Keratinocyte (primary cell): Measurements from ENCODE around the gene JMJD1C. TPM values are rescaled to one million over a fixed set of nuclear protein-coding genes. Genes with fewer than 3 reads are reported as not detected.

Experiments used
- DNase-seq: peaks from one replicate; pipeline ENCODE4 v3.0.0-alpha.2; 2011; ENCODE audit warnings: low read depth, missing footprints, low spot score
- FAIRE-seq: peaks from 2 replicates; lab custom pipeline; 2011; peaks lifted over from hg19 to GRCh38; lab: Jason Lieb, UNC
- H2AFZ ChIP-seq: 2 replicates; pipeline ENCODE4 v1.6.0; 2012; ENCODE audit warnings: low read length, control low read depth, inconsistent platforms; ENCODE audit not compliant: control insufficient read depth
- H3K27ac ChIP-seq: 2 replicates; pipeline ENCODE4 v1.5.1; 2011; ENCODE audit warnings: low read length; ENCODE audit not compliant: control insufficient read depth, insufficient read depth
- H3K27me3 ChIP-seq: 3 replicates; pipeline ENCODE4 v1.6.0; 2011; ENCODE audit warnings: low read length; ENCODE audit not compliant: control insufficient read depth, insufficient read depth; ENCODE audit errors: extremely low read depth
- H3K36me3 ChIP-seq, 2 experiments: 2 replicates in 1 of 2; 3 replicates in 1 of 2; pipeline ENCODE4 v1.5.1; 2011; ENCODE audit warnings: low read length in 2 of 2, mild to moderate bottlenecking in 1 of 2; ENCODE audit not compliant: control insufficient read depth in 2 of 2, insufficient read depth in 2 of 2; ENCODE audit errors: extremely low read depth in 1 of 2
- H3K4me1 ChIP-seq: 3 replicates; pipeline ENCODE4 v1.5.1; 2011; ENCODE audit warnings: low read length; ENCODE audit not compliant: control insufficient read depth, insufficient read depth; ENCODE audit errors: extremely low read depth
- H3K4me2 ChIP-seq: 3 replicates; pipeline ENCODE4 v1.6.0; 2011; ENCODE audit warnings: low read depth, low read length; ENCODE audit not compliant: control insufficient read depth, insufficient read depth; ENCODE audit errors: extremely low read depth
- H3K4me3 ChIP-seq, 3 experiments: fragments of 200-600 bp in 1 of 3; sonication (generic) in 1 of 3; 2 replicates in 2 of 3; 3 replicates in 1 of 3; pipeline ENCODE4 v1.5.1; 2011 to 2016; ENCODE audit warnings: low read length in 3 of 3, mild to moderate bottlenecking in 3 of 3, control low read depth in 2 of 3, inconsistent platforms in 1 of 3, low read depth in 1 of 3, mixed read lengths in 1 of 3, mixed run types in 1 of 3, moderate library complexity in 1 of 3; ENCODE audit not compliant: control insufficient read depth in 2 of 3, insufficient read depth in 2 of 3; ENCODE audit errors: extremely low read depth in 1 of 3
- H3K79me2 ChIP-seq: 2 replicates; pipeline ENCODE4 v1.6.0; 2012; ENCODE audit warnings: low read length; ENCODE audit not compliant: control insufficient read depth, insufficient read depth
- H3K9ac ChIP-seq: 3 replicates; pipeline ENCODE4 v1.6.0; 2011; ENCODE audit warnings: low read length; ENCODE audit not compliant: control insufficient read depth, insufficient read depth; ENCODE audit errors: extremely low read depth
- H3K9me1 ChIP-seq: 3 replicates; pipeline ENCODE4 v1.6.0; 2011; ENCODE audit warnings: low read length; ENCODE audit not compliant: control insufficient read depth, insufficient read depth; ENCODE audit errors: extremely low read depth
- H3K9me3 ChIP-seq: 2 replicates; pipeline ENCODE4 v1.5.1; 2012; ENCODE audit warnings: low read depth, low read length; ENCODE audit not compliant: control insufficient read depth
- H4K20me1 ChIP-seq: 3 replicates; pipeline ENCODE4 v1.6.0; 2011; ENCODE audit warnings: low read length; ENCODE audit not compliant: control insufficient read depth, insufficient read depth; ENCODE audit errors: extremely low read depth
- EZH2 ChIP-seq: IDR thresholded peaks from one replicate; pipeline ENCODE4 v1.6.1; 2012; ENCODE audit warnings: inconsistent platforms, mild to moderate bottlenecking, low read length, moderate library complexity
- dilution Hi-C: fragments of 300-500 bp; cut with MboI; formaldehyde crosslinking; loops from one replicate; pipeline ENCODE4 v1.7.0; 2020; ENCODE audit warnings: low sequenced_read_pairs; ENCODE audit not compliant: extremely low pct_ligation_motif_present
- polyA plus RNA-seq, 5 experiments: library from polyadenylated mRNA; depleted of rRNA in 3 of 5; stranded (reverse) in 3 of 5; stranded (forward) in 1 of 5; unstranded in 1 of 5; fragments of >200 nt; gene quantifications; 1 replicate in 1 of 5; 2 replicates in 3 of 5; 3 replicates in 1 of 5; pipeline versions ENCODE4 v1.2.1 to v1.2.3, GENCODE V29; 2011 to 2012; ENCODE audit warnings: missing spikeins in 2 of 5, low read depth in 1 of 5, low replicate concordance in 1 of 5
- TF ChIP-seq, protein P1 (sequence below), 3 experiments: IDR thresholded peaks in 1 of 3; conservative IDR thresholded peaks in 1 of 3; optimal IDR thresholded peaks in 1 of 3; 2 replicates in 2 of 3; 3 replicates in 1 of 3; pipeline versions ENCODE3 to v1.5.1; 2011; ENCODE audit warnings: low read length in 3 of 3, mild to moderate bottlenecking in 3 of 3, moderate library complexity in 2 of 3, control low read depth in 1 of 3, inconsistent platforms in 1 of 3; ENCODE audit not compliant: insufficient read depth in 2 of 3; ENCODE audit errors: extremely low read depth in 1 of 3

The JMJD1C gene
- polyA plus RNA-seq, 1 donor (not counting 4 experiments of a cell fraction or from before 2014, with no cell fraction given): 38.2 TPM

DNA sequence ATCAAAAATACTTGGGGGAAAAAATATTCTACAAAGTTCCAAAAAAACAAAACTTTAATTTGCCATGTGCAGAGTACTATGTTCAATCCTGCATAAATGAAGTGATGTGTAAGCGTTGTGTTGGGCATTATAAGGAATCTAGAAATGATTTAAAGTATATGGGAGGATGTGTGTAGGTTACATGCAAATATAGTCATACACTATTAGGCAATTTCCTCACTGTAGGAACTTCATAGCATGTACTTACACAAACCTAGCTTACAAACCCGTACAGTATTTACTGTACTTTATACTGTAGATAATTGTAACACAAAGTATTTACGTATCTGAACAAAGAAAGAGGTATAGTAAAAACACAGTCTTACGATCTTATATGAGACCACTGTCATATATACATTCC is 260.4 kb downstream of the JMJD1C start:
- no peak for FAIRE-seq
- Histone ChIP-seq H3K9ac (no peak overlapping the region), H3K27me3 (no peaks in the 10 kb centered on the region), H4K20me1 (no peaks in the 10 kb centered on the region), H3K4me3 (no peak overlapping the region), H3K9me1 (no peaks in the 10 kb centered on the region), H3K27ac (no peak overlapping the region), H3K4me1 (peaks cover 9% of the 10 kb centered on the region), H3K4me2 (no peak overlapping the region), H3K79me2 (peaks cover 10% of the 10 kb centered on the region), H2AFZ (no peak overlapping the region), H3K36me3 (peaks cover 12 to 19% of the 10 kb centered on the region in 2 experiments), H3K9me3 (no peaks in the 10 kb centered on the region)
- dilution Hi-C loops: no loop called here
- no peak for TF ChIP-seq EZH2
- TF ChIP-seq, protein P1, sequence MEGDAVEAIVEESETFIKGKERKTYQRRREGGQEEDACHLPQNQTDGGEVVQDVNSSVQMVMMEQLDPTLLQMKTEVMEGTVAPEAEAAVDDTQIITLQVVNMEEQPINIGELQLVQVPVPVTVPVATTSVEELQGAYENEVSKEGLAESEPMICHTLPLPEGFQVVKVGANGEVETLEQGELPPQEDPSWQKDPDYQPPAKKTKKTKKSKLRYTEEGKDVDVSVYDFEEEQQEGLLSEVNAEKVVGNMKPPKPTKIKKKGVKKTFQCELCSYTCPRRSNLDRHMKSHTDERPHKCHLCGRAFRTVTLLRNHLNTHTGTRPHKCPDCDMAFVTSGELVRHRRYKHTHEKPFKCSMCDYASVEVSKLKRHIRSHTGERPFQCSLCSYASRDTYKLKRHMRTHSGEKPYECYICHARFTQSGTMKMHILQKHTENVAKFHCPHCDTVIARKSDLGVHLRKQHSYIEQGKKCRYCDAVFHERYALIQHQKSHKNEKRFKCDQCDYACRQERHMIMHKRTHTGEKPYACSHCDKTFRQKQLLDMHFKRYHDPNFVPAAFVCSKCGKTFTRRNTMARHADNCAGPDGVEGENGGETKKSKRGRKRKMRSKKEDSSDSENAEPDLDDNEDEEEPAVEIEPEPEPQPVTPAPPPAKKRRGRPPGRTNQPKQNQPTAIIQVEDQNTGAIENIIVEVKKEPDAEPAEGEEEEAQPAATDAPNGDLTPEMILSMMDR (optimal IDR thresholded peaks at IDR 0.05 in 1 of 3, IDR thresholded peaks at IDR 0.05 in 1 of 3, conservative IDR thresholded peaks at IDR 0.05 in 1 of 3; ENCODE audit: extremely low read depth in 1 of 3, insufficient read depth in 2 of 3, low read length in 3 of 3): no peak
- DNase-seq: no peak

DNA sequence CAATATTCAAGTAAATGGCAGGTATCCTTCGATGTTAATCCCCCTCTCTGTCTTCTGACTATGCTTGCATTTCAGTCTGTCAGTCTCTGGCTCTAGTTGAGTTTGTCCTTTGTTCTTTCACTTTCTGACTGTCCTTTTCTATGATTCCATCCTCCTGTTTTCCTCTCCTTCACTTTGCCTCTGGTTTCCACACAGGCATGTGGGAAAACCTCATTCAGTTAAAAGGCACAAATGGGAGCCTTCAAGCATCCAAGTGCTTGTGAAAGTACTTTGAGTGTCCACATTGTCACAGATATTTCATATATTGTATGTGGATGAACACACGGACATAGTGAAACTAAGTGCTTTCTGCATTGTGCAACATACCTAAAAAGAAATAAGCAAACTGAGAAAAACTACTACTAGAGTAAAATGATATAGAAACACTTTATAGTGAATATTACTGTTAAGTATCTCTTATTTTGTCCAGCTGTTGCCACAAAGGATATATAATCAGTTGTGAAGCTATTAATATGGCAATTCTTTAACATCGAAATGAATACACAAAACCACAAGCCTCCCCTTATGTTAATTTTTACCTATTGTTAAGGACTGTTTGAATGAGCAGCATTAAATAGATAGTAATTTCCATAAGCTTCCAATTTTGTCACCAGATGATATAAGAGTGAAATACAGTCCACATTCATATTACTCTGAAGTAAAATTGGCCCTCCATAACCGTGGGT is 260.9 kb downstream of the JMJD1C start:
- Histone ChIP-seq H2AFZ (no peak overlapping the region), H3K9me1 (no peaks in the 10 kb centered on the region), H3K27ac (no peak overlapping the region), H3K9ac (no peak overlapping the region), H4K20me1 (no peaks in the 10 kb centered on the region), H3K4me1 (peaks cover 9% of the 10 kb centered on the region), H3K79me2 (peaks cover 8% of the 10 kb centered on the region), H3K4me3 (no peak overlapping the region), H3K4me2 (no peak overlapping the region), H3K27me3 (no peaks in the 10 kb centered on the region), H3K36me3 (peaks cover 14 to 19% of the 10 kb centered on the region in 2 experiments), H3K9me3 (no peaks in the 10 kb centered on the region)
- TF ChIP-seq EZH2: no peak
- TF ChIP-seq, protein P1 (optimal IDR thresholded peaks at IDR 0.05 in 1 of 3, IDR thresholded peaks at IDR 0.05 in 1 of 3, conservative IDR thresholded peaks at IDR 0.05 in 1 of 3; ENCODE audit: extremely low read depth in 1 of 3, insufficient read depth in 2 of 3, low read length in 3 of 3): no peak
- DNase-seq: no peak
- FAIRE-seq: no peak
- dilution Hi-C loops: no loop called here
